ENCODE data around the gene THUMPD2. TPM values are rescaled to one million over a fixed set of nuclear protein-coding genes. Genes with fewer than 3 reads are reported as not detected.

THUMPD2 gene
- polyA plus RNA-seq, 3 donors: 18.9 to 23.6 (median 20.5) TPM

DNA sequence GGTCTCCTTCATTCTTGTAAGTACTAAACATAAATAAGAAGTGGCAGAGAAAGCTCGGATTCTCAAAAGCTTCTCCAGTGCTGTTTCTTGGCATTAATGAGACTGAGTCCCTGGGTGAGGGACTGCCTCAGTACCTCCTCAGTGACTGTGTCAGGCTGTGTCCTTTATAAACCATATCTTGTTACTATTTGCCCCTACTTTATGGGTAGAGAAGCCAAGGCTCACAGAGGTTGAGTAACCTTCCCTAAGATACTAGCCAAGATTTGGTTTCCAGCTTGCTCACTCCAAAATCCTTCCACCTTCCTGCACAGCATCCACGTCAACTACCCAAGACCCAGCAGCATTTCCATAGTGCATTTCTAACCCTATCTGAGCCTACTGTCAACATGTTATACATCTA is 55.6 kb downstream of the THUMPD2 start:
- no peak for DNase-seq

DNA sequence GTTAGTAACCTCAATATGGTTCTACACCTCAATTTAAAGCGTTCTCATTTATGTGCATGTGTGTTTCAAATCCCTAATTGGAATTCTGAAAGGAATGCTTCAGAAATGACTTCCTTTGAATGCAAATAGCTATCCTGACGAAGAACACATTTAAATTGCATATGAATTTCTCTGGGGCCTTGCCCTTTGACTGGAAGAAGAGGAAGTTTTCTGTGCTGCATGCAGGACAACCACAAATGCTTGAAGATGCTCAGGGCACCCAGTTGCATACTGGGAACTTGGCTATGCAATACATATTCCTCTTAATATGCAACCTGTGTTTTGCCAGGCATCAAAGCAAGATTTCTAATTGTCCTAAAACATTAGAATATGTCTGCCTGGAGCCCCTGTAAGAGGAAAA is 58.1 kb downstream of the THUMPD2 start:
- no peak for DNase-seq

DNA sequence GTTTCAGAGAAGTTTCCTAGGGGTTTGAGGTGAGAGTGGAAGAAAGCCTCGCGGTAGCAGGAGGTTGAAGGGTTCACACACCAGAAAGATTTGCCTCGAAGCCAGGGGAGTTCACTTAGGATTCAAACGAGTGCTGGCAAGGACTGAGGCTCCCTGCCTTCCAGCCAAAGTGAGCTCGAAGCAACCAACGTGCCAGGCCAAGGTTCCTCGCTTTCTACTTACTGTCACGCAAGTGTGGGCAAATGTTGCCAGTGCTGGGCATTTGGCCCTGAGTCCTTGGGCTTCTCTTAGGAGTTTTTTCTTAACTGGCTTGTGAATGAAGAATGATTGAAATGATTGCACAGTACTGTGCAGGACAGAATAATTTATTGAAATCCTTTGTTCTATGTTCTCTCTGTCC is 59.7 kb downstream of the THUMPD2 start:
- no peak for DNase-seq

DNA sequence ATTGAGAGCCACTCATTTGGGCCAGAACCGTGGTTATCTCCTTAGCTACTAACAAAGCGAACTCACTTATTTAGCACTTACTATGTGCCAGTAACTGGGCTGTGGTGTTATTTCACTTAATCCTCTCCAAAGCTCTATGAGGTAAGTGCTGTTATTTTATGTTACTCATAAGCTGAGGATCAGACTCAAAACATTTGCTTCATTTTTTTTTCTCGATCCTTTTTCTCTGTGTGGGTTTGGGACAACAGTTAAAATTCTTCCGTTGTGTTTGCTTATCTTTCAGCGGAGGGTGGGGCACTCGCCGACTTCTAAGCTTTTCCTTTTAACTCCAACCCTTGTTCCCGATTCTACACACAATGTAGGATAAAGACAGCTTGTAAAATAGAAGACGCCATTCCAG is 60.6 kb downstream of the THUMPD2 start:
- no peak for DNase-seq

DNA sequence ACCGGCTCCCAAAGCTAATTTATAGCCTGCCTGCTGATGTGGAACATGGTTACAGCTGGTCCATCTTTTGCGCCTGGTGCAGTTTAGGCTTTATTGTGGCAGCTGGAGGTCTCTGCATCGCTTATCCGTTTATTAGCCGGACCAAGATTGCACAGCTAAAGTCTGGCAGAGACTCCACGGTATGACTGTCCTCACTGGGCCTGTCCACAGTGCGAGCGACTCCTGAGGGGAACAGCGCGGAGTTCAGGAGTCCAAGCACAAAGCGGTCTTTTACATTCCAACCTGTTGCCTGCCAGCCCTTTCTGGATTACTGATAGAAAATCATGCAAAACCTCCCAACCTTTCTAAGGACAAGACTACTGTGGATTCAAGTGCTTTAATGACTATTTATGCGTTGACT is 62.0 kb downstream of the THUMPD2 start:
- no peak for DNase-seq

DNA sequence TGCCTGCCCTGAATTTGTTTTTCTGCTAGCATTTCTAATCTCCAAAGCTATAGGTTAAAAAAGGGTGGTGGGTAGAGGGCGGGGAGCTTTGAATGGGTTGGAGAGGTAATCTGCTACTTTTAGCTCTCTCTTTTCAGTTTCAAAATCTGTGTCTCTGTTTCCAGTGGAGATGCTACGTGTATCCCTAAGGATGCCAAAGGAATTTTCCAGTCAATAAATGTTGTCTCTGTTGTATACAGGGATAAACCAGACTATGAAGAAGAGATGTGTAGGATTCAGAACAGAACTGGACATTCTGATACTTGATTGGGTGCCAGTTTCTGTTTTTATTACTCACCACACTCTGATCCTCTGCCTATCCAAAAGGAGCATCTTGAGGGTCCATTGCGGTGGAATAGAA is 63.2 kb downstream of the THUMPD2 start:
- DNase-seq: no peak

DNA sequence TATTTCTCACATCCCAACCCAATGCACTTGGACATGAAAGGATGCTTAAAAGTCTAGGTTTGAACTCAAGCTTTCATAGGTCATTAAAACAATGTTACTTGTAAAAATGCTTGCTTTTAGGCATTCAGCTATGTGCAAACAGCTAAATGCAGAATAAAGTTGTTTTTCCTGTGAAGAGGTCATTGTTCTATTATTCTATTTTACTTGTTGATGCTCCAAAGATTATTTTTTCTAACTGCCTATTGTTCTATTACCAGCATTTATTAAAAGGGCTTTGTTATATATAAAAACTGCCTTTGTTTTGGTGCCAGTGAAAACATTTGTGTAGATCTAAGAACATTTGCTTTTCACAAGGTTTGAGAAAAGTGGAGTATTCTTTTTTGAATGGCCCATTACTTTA is 64.0 kb downstream of the THUMPD2 start:
- DNase-seq: no peak

DNA sequence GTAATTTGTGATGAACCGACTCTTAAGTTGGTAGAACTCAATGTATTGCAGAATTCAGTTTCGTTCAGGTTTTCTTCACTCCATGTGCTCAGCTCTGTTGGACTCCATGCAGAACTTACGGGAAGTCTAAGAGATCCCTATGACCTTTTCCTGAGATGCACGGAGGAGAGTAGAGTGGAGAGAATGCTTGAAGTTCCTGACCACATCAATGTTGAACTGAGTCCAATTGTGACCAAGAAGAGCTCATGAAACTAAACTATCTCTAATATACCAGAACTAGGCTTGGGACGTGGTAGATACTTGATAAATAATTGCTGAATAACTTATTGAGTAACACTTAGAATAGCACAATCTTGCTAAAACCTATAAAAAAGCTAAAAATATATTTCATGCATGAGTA is 66.1 kb downstream of the THUMPD2 start:
- DNase-seq: no peak

DNA sequence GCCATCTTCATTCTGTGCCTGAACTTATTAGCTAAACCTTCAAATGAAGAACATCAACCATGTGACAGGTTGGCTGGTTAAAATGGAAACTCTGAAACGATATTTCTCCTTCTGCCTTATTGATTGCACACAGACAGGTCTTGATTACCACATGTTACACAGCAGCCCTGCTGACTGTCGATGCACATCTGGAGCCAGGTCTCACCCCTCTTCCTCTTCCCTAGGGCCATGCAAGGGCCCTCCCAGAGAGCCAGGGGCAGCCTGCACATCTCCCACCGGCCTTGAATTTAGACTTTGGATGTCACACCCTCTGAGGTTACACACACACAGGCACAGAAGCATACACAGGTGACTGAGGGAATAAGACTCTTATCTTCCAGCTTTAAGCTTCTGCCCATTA is 68.3 kb downstream of the THUMPD2 start:
- no peak for DNase-seq

DNA sequence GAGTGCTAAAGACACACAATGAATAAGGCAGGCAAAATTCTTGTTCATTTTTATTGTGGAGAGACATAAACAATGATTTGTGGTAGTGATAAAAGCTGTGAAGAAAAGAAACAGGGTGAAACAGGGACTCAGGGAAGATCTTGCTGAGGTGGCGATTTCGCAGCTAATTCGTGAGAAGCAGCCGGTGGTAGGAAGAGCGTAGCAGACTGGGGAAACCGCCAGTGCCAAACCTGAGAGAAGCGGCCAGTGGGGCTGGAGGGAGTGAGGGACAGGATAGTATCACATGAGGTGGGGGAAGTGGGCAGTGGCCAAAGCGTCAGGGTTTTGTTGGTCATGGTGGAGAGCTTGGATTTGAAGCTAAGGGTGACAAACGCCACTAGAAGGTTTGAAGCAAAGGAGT is 71.1 kb downstream of the THUMPD2 start:
- DNase-seq: no peak

DNA sequence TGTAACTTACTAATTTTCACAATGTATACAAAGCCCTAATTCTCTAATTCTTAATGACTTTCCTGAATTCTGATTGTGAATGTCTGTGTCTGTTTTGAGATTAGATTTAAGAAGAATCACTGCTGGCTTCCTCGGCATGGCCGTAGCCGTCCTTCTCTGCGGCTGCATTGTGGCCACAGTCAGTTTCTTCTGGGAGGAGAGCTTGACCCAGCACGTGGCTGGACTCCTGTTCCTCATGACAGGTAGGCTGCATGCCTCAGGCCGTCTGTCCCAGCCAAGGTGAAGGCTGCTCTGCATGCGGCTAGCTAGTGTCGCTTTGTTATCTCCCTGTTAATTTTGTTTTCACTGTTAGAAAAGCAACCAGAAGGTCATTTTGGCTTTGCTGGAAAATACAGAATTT is 72.1 kb downstream of the THUMPD2 start:
- DNase-seq: no peak

DNA sequence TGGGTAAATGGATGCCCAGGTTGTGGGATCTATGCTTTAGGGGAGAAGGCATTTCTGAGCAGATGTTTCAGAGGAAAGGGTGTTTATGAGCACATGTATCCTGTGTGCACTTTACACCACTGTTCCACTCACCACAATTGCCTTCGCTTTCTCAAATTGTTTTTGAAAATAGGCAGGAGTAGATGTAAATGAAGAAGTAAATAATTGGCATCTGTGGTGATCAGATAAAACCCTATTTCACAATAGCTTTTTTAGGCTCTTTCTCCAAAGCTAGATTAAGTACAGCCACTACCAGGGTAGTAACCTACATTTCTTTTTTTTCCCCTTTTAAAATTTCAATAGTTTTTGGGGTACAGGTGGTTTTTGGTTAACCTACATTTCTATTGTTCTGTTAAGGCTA is 72.7 kb downstream of the THUMPD2 start:
- no peak for DNase-seq

DNA sequence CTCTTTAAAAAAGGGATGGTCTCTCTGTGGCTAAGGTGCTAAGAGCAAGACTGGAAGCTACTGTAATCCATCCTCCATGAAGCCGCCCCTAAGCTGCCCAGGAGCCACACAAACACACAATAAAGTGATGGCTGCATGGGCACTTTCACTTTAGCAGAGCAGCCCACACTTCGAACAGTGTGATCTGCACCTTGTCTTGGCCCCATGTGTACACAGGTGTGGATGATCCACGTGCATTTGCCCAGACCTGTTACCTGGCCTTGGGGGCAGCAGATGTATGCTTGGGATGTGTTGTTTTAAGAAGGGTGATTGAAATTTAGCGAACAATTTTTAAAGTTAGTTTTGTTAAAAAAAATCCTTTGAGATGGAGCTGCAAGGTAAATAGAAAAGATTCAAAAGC is 73.4 kb downstream of the THUMPD2 start:
- DNase-seq: no peak

DNA sequence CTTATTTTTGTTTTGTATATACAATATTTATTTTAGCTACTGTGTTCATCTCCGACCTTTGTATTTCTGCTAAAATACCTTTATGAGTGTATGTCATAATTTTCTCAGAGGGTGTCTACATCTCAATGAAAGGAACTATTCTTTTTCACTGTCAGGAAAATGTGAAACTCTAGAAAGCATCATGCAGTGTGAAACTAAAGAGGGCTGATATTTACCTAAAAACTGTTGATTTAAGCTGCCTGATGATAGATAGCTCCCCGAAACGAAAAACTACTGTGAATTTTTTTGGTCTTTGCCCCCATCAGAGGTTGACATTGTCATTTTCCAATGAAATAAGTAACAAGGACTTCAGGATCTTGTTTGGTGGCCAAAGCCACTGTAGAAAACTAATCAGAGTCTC is 74.5 kb downstream of the THUMPD2 start:
- DNase-seq: no peak

DNA sequence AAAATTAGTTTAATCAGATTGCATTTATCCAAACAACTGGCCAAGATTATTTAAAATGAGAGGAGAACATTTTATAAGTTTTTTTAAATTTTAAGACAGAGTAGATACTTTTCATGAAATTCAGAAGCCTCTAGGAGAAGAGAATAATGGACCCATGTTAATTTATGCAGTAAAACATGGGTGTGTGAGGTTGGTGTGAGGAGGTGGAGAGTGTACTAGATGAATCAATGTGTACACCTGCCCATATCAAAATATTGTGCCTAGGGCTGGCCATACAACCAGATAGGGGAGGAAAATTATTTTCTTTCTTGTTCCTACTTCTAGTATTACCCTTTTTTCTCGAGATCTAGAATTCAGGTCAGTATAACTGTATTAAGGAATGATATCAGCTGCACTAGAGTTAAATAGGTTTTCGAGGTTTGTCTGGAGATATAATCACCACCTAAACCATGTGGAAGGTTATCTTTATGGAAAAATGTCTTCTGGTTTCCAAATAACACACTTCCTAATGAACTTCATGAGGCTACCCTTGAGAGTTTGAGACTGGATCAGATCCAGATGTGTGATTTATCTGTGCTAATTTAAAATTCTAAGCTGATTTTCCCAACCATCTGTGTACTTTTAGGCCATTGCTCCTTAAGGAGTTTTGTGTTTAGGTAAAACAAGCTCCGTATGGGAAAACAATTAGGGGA is 75.7 kb downstream of the THUMPD2 start:
- no peak for DNase-seq

DNA sequence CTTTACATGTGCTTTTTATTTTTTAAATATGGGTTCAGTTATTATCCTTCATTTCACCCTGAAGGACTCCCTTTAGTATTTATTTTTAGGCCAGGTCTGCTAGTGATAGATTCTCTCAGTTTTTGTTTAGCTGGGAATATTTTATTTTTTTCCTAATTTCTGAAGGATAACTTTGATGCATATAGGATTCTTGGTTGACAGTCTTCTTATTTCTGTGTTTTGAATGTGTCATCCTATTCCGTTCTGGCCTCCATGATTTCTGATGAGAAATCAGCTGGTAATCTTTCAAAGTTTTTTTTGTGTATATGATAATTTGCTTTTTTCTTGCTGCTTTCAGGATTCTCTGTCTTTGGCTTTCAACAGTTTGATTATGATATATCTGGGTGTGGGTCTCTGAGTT is 77.9 kb downstream of the THUMPD2 start:
- no peak for DNase-seq

DNA sequence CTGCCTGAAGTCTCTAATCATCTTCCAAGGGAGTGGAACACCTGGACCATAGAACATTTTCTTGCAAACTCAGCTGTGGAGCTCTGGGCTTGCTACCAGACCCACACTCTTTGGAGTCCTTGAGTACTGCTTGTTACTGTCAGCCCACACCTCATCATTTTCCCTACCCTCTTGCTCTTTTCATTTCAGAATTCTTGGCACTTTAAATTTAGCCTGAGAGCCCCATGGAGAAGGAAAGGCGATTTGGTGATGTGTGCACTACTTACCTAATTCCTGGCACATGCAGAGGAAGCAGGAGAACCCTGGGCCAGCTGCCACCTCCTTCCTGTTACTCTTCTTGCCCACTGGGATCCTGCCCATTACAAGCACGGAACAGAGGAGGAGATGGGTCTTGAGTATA is 81.6 kb downstream of the THUMPD2 start:
- DNase-seq: no peak

DNA sequence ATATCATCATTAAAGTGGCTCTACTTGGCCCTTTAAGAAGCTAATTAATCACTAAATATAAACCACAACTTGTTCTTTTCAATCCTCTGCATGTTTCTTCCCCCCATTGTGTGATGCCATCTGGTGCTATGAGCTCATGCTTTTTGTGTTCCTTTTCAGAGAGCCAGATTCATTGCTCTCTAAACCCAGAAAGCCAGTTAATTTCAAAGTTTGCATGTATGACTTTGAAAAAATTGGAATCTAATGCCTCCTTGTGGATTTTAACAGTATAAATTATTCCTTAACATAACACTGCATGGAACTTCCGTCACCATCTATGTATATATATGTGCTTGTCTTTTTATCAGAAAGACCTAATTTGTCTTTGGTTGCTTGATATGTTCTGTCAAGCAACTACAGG is 82.2 kb downstream of the THUMPD2 start:
- DNase-seq: peak; percentile 57

DNA sequence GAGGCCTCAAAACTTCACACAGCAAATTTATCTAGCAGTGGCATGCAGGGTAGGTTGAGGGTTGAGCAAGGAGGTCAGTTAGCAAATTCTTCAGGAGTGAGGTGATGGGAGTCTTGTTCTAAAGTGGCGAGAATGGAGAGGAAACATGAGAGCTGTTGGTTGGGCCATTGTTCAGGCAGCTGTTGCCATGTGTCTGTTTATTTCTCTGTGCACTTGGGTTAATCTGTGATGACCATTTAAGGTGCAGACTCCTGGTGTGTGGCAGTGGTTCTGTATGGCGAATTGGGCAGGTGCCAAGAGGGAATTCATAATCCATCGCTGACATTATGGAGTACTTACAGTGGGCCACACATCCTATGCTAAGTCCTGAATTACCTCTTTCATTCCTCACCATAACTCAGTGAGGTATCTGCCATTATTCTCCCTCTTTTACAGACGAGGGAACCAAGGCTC is 82.9 kb downstream of the THUMPD2 start:
- DNase-seq: peak; percentile 61

DNA sequence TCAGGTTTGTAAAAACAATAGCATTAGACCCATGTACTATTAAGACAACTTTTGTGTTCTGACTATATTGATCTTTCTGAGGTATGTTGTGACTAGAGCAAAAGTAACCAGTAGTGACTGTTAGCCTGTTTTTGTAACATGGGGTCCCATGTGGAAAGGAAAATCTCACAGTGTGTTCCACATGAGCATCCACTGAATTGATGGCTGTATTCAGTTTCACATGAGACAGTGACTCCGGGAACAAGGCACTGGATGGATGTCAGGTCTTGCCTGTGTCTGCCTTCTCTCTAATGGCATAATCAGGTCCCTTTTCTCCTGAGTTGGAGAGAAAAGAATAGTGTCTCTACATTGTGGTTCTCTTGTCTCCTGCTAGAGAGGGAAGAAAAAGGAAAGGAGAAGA is 85.8 kb downstream of the THUMPD2 start:
- peak; percentile 65 for DNase-seq

DNA sequence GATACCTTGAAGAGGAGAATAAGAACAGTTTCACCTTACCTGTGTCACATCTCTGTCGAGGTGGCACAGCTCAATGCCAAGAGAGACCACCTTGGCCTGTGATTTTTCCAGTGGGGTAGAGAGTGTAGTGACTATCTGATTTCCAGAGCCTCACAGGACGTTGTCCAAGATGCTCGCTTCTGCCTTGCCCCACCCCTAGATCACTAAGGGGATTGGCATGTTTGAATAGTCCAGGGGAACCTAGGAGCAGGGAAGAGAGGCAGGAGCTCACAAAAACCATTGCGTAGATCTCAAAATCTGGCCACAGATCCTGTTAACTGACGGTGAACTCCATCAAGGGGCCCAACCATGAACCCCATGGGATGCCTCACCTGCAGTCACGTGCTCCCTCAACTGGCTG is 89.2 kb downstream of the THUMPD2 start:
- no peak for DNase-seq

DNA sequence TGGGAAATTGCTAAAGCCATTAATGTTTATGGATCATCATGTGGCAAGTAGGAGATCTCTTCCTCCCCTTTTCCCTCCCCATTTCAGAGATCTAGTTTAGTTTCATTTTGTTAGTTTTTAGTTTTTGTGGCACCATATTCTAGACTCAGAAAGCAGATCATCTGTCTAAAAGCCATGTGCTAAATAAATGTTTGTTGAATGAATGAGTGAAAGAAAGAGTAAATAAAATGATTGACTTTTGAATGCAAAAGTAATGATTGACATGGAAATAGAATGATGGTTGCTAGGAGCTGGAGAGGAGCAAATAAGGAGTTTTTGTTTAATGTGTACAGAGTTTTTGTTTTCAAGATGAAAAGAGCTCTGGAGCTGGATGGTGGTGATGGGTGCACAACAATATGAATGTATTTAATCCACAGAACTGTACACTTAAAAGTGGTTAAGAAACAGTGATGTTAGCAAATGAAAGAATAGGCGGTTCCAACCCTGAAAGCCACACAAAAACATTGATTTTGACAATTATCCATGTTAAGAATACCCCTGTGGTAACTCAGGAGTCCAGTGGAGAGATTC is 89.7 kb downstream of the THUMPD2 start:
- no peak for DNase-seq

DNA sequence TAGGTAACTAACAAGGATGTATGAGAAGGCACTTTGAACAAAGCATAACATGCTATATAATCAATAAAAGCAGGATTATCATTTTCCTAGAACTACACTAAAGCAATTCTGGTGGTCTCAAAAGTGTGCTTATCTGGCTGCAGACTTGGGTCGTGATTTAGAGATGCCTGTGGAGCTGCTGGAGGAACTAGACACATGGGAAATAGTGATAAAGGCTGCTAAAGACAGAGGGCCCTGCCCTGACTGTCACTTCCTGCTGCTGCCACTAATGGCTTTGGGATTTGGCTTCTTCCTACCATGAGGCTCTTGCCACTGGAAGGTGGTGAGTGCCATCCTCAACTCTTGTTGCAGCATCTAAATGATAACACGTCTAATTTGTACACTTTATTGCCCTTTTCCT is 90.9 kb downstream of the THUMPD2 start:
- no peak for DNase-seq

DNA sequence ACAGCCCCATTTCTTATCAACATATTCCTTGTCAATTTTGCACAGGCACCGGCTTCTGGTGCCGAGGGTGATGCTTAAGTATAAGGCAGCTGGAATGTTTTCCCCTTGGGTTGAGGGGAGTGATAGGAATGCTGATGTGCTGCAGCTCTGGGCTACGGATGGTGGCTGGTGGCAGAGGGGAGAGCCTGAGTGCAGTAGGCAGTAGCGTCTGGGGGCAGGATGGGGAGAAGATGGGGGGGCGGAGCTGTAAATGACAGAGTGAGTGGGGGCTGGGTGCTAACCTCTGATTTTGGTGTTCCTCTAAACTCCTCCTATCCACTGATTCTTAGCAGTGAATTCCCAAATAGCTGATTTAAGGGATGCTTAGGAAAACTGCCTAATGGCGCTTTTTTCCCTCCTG is 92.6 kb downstream of the THUMPD2 start:
- no peak for DNase-seq

All from renal pelvis (tissue), 4 donors.